SHP77 (cell line): ENCODE measurements around the gene C6orf62.
A peak's percentile ranks its signal among the peaks of the same experiment; 100 is the strongest.
"Not testable (repeated sequence)": the region's sequence is repeated elsewhere in the genome, so short reads cannot be mapped to it uniquely, and the experiment has no call there.

Experiments
- DNase-seq, 2 experiments: peaks; one replicate each; lab custom pipeline; 2025; lab: John Stamatoyannopoulos, UW

Gene C6orf62

DNA sequence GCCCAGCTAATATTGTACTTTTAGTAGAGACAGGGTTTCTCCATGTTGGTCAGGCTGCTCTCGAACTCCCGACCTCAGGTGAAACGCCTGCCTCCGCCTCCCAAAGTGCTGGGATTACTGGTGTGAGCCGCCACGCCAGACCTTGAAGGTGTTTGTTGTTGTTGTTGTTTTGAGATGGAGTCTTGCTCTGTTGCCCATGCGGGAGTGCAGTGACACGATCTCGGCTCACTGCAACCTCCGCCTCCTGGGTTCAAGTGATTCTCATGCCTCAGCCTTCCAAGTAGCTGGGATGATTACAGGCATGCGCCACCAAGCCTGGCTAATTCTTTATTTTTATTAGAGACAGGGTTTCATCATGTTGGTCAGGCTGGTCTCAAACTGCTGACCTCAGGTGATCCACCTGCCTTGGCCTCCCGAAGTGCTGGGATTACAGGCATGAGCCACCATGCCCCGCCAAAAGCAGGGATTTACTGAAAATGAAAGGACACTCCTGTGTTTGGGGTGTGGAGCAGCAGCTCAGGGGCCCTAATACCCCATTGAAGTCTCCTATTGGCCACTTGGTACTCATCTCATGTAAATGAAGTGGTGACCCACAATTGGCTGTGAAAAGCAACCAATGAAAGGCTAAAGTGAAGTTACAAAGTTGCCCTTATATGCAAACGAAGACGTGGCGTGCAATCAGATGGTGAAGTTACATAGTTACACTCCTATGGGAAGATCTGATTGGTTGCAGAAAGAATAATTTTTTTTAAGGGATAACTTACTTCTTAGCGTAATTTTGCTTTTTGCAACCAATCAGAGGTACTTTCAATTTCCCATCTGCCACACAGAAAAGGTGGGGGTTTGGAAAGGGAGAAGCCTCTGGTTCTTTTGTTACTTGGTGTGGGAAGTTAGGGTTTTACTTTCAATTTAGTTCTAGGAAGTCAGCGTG is 50.6 kb downstream of the C6orf62 start:
- DNase-seq = not testable (repeated sequence)

DNA sequence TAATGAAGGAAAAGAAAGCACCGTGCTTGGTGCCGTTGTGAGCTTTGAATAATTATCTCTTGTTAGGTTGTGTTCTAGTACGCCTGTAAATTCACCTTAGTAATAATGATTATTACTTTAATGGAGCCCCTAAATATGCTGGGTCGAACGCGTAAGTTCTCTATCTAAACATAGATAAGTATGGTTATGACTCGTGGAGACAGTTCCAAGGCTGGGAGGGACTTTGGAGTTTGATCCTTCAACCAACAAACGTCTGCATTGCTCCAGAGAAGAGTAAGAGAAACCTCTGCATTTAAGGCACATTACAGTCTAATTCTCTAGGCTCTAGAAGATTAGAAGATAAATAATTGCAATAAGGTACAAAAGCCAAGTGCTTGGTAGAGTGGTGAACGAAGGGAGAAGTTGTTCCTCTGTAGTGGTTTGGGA is 51.6 kb downstream of the C6orf62 start:
- no peak for DNase-seq

DNA sequence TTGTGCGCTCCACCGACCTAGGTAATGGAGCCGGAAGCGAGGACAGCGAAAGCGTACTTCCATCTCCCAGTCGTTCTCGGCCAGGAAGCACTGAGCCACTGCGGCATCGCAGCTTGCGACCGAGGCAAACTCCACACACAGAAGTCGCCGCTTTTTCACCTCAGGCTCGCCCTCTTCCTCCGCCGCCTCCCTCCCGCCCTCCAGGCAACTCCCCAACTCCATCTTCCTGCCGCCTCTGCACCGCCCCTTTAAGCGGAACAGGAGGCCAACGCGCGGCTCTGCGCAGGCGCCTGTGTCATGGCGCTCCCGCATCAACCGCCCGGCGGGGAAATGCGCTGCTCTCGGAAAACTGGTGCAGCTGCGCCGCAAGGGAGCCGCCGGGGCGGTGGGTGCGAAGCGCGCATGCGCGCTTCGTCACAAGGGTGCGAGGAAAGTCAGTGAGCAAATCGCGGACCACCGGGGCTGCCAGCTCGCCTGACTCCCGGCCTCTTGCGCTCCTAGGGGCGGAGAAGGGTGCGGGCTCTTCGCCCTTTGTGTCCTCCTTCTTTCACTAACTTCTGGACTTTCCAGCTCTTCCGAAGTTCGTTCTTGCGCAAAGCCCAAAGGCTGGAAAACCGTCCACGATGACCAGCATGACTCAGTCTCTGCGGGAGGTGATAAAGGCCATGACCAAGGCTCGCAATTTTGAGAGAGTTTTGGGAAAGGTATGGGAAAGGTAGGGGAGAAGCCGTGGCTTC is 52.1 kb downstream of the C6orf62 start, which contains the start of the genes ACOT13 and TDP2:
Gene ACOT13, plus strand, starts transcription at position 437 of the 737 bp plus-strand sequence. Its CDS starts 187 bp downstream, at position 624.
Gene TDP2, minus strand, starts transcription at position 259 of the 737 bp plus-strand sequence. Its CDS starts 37 bp downstream, at position 222.
- DNase-seq = peak; percentile 91 to 93

DNA sequence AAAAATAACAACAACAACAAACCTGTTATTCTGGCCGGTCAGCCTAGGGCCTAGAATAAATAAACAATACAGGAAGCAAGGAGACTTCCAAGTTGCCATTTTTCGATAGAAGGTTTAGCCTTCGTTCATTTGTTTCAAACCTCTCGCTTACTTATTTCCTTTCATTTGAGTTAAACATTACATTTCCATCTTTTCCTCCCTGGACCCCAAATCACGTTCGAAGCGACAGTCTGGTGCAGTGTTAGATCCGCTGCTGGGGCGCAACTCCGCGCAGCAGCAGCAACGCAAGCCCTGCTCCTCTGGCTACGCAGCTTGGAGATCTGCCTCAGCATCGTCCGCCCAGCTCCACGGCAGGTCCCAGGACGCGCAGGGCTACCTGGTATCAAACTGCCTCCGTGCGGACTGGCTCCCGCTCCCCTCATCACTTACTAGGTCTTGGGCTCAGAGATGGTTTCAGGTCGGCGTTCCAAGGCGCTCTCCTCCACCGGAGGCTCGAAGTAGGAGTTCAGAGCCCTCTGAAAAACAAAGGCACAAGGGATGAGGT is 52.8 kb downstream of the C6orf62 start:
- no peak for DNase-seq

DNA sequence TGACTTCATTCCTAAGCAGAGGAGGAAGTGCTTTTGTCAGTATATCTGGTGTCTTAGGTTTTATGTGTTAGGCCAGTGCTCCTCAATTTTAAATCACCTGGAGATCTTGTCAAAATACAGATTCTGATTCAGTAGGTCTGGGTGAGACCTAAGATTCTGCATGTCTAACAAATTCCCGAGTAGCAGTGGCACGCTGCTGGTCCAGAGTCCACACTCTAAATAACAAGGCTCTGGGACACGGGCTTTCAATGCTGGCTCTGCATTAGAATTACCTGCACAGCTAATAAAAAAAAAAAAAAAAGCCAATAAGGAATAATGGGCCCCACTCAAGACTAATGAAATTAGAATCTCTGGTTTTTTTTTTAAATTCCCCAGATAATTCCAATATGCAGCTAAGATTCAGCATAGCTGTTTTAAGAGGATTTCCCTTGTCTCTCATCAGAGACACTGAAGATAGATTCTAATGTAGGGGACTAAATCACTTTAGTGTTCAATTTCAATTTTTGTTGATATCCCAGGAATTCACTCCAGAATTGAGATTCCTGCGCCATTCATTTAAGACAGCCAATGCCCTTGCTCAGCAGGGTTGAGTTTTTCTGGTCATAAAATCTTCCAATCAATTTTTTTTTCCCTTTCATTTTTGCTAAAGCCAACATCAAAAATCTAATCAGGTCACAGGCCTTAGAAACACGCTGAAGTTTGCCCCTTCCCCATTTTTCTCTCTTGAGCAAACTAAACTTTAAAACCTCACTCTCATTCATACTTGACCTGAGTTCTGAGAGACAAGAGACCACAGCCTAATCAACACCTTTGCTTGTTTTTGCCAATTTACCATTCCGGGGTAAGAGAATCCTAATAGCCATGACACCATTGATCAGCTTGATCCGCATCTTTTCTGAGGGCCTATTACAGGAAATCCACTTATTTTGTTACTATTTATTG is 54.6 kb downstream of the C6orf62 start:
- no peak for DNase-seq

DNA sequence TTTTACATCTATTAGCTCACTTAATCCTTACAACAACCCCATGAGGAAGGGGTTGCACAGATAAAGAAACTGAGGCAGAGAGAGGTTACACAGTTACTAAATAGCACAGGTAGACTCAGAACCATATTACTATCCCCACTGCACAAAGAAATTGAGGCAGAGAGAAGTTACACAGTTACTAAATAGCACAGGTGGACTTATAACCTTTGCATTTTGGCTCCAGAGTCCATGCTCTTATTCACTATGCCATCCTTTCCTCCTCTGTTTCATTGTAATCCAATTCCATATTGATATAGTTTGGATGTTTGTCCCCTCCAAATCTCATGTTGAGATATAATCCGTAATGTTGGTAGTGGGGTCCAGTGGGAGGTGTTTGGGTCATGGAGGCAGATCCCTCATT is 55.8 kb downstream of the C6orf62 start:
- DNase-seq = no peak

DNA sequence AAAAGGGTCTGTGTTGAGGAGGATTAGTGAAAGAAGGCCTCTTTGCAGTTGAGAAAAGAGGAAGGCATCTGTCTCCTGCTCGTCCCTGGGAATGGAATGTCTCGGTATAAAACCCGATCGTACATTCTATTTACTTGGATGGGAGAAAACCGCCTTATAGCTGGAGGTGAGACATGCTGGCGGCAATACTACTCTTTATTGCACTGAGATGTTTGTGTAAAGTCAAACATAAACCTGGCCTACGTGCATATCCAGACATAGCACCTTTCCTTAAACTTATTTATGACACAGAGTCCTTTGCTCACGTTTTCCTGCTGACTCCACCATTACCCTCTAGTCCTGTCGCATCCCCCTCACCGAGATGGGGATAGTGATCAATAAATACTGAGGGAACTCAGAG is 56.7 kb downstream of the C6orf62 start:
- DNase-seq = no peak

DNA sequence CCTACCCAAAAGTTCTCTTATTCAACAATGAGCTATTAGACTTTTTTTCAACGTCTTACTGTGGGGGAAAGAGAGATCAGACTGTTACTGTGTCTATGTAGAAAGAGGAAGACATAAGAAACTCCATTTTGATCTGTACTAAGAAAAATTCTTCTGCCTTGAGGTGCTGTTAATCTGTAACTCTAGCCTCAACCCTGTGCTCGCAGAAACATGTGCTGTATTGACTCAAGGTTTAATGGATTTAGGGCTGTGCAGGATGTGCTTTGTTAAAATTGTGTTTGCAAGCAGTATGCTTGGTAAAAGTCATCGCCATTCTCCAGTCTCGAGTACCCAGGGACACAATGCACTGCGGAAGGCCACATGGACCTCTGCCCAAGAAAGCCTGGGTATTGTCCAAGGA is 57.2 kb downstream of the C6orf62 start:
- not testable (repeated sequence) for DNase-seq

DNA sequence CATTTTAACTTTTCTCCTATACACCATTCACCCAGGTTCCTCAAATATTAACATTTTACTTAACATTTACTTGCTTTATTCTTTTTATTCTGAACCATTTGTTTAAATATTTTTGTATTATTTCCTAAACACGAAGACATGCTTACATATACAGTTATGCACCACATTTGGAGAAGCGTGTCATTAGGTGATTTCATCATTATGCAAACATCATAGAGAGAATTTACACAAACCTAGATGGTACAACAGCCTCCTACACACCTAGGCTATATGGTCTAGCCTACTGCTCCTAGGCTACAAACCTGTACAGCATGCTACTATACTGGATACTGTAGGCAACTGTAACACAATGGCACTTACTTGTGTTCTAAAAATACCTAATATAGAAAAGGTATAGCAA is 58.8 kb downstream of the C6orf62 start:
- DNase-seq = no peak

DNA sequence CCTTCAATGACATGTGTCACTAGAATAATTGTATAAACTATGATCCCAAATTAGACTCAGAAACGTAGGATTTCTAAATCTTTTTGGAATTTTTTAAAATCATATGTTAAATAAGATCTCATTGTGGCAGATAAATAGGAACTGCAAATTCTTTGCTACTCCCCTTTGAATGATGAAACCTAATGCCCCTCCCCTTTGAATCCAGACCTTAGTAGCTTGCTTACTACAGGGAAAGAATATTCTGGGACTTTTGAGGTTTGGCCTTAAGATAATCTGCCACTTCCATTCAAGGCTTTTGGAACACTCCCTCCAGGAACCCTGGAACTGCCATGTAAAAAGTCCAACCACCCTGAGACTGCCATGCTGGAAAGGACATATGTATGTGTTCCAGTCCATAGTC is 59.4 kb downstream of the C6orf62 start:
- DNase-seq = no peak

DNA sequence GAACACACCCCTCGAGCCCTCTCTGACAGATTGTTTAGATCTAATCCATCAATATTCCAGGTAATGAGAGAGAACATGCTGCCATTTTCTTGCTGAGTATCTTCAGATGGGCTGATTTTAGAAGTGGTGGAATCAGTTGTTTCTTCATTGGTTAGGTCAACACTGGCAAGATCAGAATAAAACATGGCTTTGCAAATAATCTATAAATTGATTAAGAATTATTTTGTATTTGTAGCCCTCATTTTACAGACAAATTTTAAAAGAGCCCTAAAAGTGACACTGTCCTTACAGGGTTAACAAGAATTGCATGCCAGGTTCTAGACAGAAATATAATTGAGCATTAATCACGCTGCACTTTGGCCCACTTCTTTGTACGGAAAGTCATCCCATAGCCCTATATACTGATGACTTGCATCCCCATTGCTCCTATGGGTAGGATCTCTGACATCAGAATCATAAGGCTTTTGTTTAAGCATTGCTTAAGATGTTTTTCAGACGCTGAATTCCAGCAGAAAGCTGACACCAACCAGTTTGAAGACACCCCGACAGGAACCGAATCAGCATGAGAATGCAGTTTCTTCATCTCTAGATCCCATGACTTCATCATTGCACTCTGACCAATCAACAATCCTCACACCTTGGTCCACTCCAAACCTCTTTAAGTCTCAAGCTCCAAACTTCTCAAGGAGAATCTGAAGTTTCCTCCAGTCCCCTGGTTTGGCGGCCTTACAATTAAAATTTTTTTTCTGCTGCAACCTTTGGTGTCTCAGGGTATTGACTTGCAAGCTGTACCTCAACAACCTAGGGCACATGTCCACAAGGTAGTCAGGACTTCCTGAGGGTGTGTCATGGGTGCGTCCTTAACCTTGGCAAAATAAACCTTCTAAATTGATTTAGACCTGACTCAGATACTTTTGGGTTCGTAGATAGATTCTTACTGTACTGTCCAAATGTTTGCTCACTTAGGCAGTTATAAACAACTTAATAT is 60.1 kb downstream of the C6orf62 start:
- no peak for DNase-seq

DNA sequence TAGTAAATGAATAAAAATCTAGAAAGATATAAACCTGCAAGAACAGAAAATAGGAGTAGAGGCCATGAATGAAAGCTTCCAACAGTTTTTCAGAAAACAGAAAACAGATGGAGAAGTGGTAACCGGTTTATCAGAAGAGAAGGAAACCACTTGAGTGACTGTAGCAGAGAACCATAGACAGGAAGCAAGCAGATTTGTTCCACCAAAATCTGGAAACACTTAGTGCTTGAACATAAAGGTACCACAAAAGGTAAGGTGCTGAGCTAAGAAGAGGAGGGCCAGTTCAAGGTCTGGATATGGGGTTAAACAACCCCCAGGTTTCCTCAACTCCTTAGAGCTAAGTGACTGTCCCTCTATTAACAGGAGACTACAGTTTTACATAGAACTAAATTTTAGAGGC is 63.7 kb downstream of the C6orf62 start:
- DNase-seq = no peak
